Measurements from ENCODE around the gene ITSN2. TPM values are rescaled to one million over a fixed set of nuclear protein-coding genes. Genes with fewer than 3 reads are reported as not detected.

ITSN2 gene
- total RNA-seq, 1 experiment from 2014 or later = 24.0 TPM

- no peak for DNase-seq (ENCODE audit: low read depth)
These were observed 178.5 kb downstream of the ITSN2 start for GRCh38 chr2:24181849-24182248.

- DNase-seq (ENCODE audit: low read depth) = no peak
These were observed 180.7 kb downstream of the ITSN2 start for GRCh38 chr2:24179683-24180082.

GRCh38 chr2:24176326-24176725 lies 184.0 kb downstream of the ITSN2 start:
- DNase-seq (ENCODE audit: low read depth) = no peak

GRCh38 chr2:24175631-24176187 lies 184.6 kb downstream of the ITSN2 start:
- DNase-seq (ENCODE audit: low read depth) = no peak

GRCh38 chr2:24174851-24175277 lies 185.5 kb downstream of the ITSN2 start, which contains the start of gene FAM228A:
Gene FAM228A, plus strand, starts transcription at chr2:24175053. Its CDS starts 428 bp downstream, at chr2:24175481.
- DNase-seq (ENCODE audit: low read depth) = no peak

- no peak for DNase-seq (ENCODE audit: low read depth)
These were observed 191.3 kb downstream of the ITSN2 start for GRCh38 chr2:24169023-24169422.

- peak; percentile 23 for DNase-seq (ENCODE audit: low read depth)
These were observed 195.8 kb downstream of the ITSN2 start for GRCh38 chr2:24164416-24164973.

- DNase-seq (ENCODE audit: low read depth) = no peak
These were observed 196.7 kb downstream of the ITSN2 start for GRCh38 chr2:24163601-24164000.

GRCh38 chr2:24163186-24163585 lies 197.2 kb downstream of the ITSN2 start:
- DNase-seq (ENCODE audit: low read depth) = no peak

GRCh38 chr2:24162494-24162893 lies 197.8 kb downstream of the ITSN2 start:
- no peak for DNase-seq (ENCODE audit: low read depth)

GRCh38 chr2:24160761-24161160 lies 199.6 kb downstream of the ITSN2 start:
- no peak for DNase-seq (ENCODE audit: low read depth)

GRCh38 chr2:24159708-24160107 lies 200.6 kb downstream of the ITSN2 start:
- no peak for DNase-seq (ENCODE audit: low read depth)

- no peak for DNase-seq (ENCODE audit: low read depth)
These were observed 202.2 kb downstream of the ITSN2 start for GRCh38 chr2:24158131-24158530.

- DNase-seq (ENCODE audit: low read depth) = no peak
These were observed 206.9 kb downstream of the ITSN2 start for GRCh38 chr2:24153478-24153877.

Other genes with a start within 250 kb of the ITSN2 start
- 2.4 and 3.4 TPM in 2 replicates for gene PFN4, start 237.2 kb downstream of the ITSN2 start, total RNA-seq (2014; rRNA removed; shearing (Covaris generic))
- 3.5 and 3.7 TPM in 2 replicates for gene FAM228B, start 237.1 kb downstream of the ITSN2 start, total RNA-seq (2014; rRNA removed; shearing (Covaris generic))
- gene FAM228A, start 185.5 kb downstream of the ITSN2 start, total RNA-seq (2014; rRNA removed; shearing (Covaris generic)) = 0.29 and 0.36 TPM in 2 replicates
- gene NCOA1, start 130.7 kb upstream of the ITSN2 start, total RNA-seq (2014; rRNA removed; shearing (Covaris generic)) = 8.3 and 9.9 TPM in 2 replicates